Lower lobe of right lung (tissue), 2 donors: ENCODE measurements around the gene PTPN18. TPM values are rescaled to one million over a fixed set of nuclear protein-coding genes. Genes with fewer than 3 reads are reported as not detected.

Source experiments
- ATAC-seq, 2 donors: fragments of 200-7000 bp; cut with Tn5 transposase; one replicate each; pipeline ENCODE4 v1.9.1; 2020 to 2022; ENCODE audit warnings: mild to moderate bottlenecking in 2 of 2, moderate library complexity in 2 of 2
- DNase-seq: peaks from one replicate; pipeline ENCODE4 v3.0.0-alpha.2; 2020
- H3K27ac ChIP-seq: fragments of 200-600 bp; one replicate; pipeline ENCODE4 v1.8.0; 2022
- H3K27me3 ChIP-seq: fragments of 200-600 bp; one replicate; pipeline ENCODE4 v1.8.0; 2022; ENCODE audit warnings: low read depth
- H3K36me3 ChIP-seq: fragments of 200-600 bp; one replicate; pipeline ENCODE4 v1.8.0; 2022; ENCODE audit warnings: mild to moderate bottlenecking
- H3K4me1 ChIP-seq: fragments of 200-600 bp; one replicate; pipeline ENCODE4 v1.8.0; 2022
- H3K4me3 ChIP-seq: fragments of 200-600 bp; one replicate; pipeline ENCODE4 v1.8.0; 2022; ENCODE audit warnings: mild to moderate bottlenecking
- H3K9me3 ChIP-seq: fragments of 200-600 bp; one replicate; pipeline ENCODE4 v1.8.0; 2022
- intact Hi-C: fragments of 100-400 bp; cut with DNase I; formaldehyde crosslinking; loops from one replicate; pipeline ENCODE4 v1.11.0; 2022
- total RNA-seq: library from RNA; stranded (reverse); fragmentation: NEBNext Ultra II Directional; extraction: Animal tissue kit (Norgen Biotek cat#: 25700); gene quantifications from one replicate; pipeline ENCODE4 v1.2.1, GENCODE V29; 2021
- TF ChIP-seq, protein P1 (sequence below): fragments of 200-600 bp; IDR thresholded peaks from one replicate; pipeline ENCODE4 v1.8.0; 2022; ENCODE audit warnings: antibody characterized with exemption, mild to moderate bottlenecking
- donor health status: DM: no; HTN: yes; CAD: no; lungs with severe emphysema.

Gene PTPN18
- total RNA-seq, 1 donor from 2014 or later = 74.1 TPM

DNA sequence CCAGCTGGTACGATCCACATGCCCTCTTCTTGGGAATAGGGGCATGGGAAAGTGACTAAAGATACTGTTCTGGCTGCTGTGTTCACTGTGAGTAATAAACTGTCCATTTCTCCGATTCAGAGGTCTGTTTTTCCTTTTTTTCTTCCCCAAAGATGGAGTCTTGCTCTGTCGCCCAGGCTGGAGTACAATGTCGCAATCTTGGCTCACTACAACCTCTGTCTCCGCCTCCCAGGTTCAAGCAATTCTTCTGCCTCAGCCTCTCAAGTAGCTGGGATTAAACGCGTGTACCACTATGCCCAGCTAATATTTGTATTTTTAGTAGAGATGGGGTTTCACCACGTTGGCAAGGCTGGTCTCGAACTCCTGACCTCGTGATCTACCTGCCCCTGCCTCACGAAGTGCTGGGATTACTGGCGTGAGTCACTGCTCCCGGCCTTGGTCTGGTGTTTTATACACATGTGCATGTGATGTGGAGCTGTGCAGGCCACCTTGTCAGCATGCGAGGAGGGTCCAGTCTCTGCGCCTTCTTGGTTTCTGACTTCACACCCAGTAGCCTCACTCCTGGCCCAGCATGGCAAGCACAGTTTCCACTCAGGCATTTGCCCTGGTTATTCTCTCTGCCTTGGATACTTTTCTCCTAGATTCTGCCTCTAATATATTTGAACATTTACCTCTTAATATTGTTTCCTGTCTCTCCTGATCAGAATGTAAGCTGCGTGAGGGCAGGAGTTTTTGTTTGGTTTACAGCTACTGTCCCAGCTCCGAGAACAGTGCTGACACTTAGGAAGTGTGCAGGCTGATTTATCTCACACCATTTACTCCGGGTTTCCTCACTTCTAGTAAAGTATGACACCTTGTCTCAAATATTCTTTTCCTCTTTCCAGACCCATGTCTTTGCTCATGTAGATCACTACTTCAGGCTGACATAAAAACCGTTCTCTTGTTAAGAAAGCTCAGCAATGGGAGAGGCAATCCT is 19.7 kb downstream of the PTPN18 start:
- H3K4me1 ChIP-seq = peaks cover 50% of the 10 kb centered on the region
- ATAC-seq = no peak
- H3K9me3 ChIP-seq = no peaks in the 10 kb centered on the region
- no peak for DNase-seq
- intact Hi-C loops = no loop called here
- H3K27ac ChIP-seq = no peak overlapping the region
- H3K4me3 ChIP-seq = no peak overlapping the region
- no peaks in the 10 kb centered on the region for H3K27me3 ChIP-seq
- H3K36me3 ChIP-seq = peaks cover 9% of the 10 kb centered on the region
- TF ChIP-seq, protein P1, sequence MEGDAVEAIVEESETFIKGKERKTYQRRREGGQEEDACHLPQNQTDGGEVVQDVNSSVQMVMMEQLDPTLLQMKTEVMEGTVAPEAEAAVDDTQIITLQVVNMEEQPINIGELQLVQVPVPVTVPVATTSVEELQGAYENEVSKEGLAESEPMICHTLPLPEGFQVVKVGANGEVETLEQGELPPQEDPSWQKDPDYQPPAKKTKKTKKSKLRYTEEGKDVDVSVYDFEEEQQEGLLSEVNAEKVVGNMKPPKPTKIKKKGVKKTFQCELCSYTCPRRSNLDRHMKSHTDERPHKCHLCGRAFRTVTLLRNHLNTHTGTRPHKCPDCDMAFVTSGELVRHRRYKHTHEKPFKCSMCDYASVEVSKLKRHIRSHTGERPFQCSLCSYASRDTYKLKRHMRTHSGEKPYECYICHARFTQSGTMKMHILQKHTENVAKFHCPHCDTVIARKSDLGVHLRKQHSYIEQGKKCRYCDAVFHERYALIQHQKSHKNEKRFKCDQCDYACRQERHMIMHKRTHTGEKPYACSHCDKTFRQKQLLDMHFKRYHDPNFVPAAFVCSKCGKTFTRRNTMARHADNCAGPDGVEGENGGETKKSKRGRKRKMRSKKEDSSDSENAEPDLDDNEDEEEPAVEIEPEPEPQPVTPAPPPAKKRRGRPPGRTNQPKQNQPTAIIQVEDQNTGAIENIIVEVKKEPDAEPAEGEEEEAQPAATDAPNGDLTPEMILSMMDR = no peak

DNA sequence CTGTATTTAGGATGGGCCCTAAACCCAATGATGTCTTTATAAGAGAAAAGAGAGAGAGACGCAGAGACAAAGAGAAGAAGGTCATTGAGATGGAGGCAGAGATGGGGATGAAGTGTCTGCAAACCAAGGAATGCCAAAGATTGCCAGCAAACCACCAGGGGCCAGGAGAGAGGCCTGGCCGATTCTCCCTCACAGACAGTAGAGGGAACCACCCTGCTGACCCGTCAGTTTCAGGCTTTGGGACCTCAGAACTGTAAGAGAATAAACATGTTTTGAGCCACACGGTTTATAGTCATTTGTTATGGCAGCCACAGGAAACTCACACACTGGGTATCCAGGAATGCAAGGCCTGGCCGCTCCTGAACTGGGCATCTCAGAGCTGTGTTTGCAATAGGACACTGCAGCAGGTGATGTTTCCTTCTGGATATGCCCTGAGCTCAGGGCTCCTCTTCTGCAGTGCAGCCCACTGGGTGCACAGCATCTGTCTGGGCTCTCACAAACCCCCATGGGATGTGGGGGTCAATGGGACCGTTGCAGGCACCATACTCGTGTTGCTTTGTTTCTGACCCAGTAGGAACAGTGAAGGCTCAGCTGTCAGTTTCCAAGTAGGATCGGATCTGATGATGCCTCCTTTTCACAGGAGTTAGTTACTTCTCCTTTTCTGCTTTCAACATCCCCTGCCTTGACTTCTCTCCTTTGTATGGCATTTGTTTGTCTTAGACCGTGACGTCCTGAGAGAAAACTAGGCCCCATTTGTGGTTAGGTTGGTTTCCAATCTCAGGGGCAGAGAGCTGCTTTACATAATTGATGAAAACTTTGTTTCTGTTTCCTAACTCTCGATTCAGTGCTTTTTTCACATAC is 20.8 kb downstream of the PTPN18 start:
- DNase-seq = no peak
- Histone ChIP-seq H3K36me3 (peaks cover 12% of the 10 kb centered on the region), H3K27ac (no peak overlapping the region), H3K9me3 (no peaks in the 10 kb centered on the region), H3K27me3 (no peaks in the 10 kb centered on the region), H3K4me1 (peaks cover 39% of the 10 kb centered on the region), H3K4me3 (no peak overlapping the region)
- intact Hi-C loops = no loop called here
- no peak for ATAC-seq
- TF ChIP-seq, protein P1 = no peak

GRCh38 chr2:130377491-130377890 is 21.6 kb downstream of the PTPN18 start:
- no peak overlapping the region for H3K27ac ChIP-seq
- TF ChIP-seq, protein P1 = no peak
- H3K4me1 ChIP-seq = peaks cover 36% of the 10 kb centered on the region
- H3K4me3 ChIP-seq = no peak overlapping the region
- DNase-seq = no peak
- no peaks in the 10 kb centered on the region for H3K9me3 ChIP-seq
- H3K36me3 ChIP-seq = peaks cover 12% of the 10 kb centered on the region
- no peaks in the 10 kb centered on the region for H3K27me3 ChIP-seq
- intact Hi-C loops = no loop called here
- no peak for ATAC-seq

DNA sequence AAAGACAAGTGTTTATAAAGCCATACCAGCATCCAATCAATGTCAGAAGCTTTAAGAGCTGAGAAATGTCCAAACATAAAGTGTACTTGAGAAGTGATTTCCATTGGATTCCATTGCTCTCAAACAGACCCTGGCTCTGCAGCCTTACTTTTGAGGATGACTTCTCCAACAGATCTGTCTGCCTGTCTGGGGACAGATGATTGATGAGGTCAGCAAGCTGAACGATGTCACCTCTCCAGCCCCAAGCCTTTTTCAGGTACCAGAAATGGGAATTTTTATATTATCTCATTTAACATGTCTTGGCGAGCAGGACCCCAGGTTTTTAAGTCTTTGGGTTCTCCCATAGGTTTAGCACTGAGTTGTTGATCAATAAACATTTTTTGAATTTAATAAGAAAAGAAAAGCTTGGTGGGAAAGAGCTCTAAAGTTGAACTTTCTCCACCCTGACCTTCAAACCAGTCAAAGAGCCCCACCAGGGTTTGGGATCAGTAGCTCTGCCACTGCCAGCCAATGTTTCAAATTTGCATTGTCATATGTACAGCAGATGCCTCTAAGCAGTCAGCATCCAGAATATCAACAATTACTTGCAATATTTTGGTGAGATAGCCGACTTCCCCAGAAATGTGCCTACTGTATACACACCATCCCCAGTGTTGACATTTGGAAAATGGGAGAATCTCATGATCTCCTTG is 22.5 kb downstream of the PTPN18 start:
- peaks cover 12% of the 10 kb centered on the region for H3K36me3 ChIP-seq
- no peak for DNase-seq
- TF ChIP-seq, protein P1 = no peak
- ATAC-seq = no peak
- H3K27ac ChIP-seq = no peak overlapping the region
- H3K4me3 ChIP-seq = no peak overlapping the region
- intact Hi-C loops = no loop called here
- peaks cover 28% of the 10 kb centered on the region for H3K4me1 ChIP-seq
- H3K9me3 ChIP-seq = no peaks in the 10 kb centered on the region
- H3K27me3 ChIP-seq = no peaks in the 10 kb centered on the region

DNA sequence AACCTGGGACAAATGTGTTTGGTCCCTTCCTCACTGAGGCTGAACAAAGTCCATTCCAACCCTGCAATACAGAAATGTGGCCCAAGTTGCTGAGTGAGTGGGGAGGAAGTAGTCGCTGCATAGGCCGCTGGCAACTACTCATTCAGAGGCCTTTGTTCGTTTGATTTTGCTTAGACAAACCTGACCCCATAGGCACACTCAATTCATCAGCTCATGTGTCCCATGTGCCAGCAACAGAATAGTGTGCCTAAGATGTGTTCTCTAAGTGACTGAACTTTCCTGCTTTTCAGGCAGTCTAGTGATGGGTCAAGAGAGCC is 23.0 kb downstream of the PTPN18 start:
- Histone ChIP-seq H3K27me3 (no peaks in the 10 kb centered on the region), H3K36me3 (peaks cover 12% of the 10 kb centered on the region), H3K27ac (no peak overlapping the region), H3K9me3 (no peaks in the 10 kb centered on the region), H3K4me3 (no peak overlapping the region), H3K4me1 (peaks cover 23% of the 10 kb centered on the region)
- TF ChIP-seq, protein P1 = no peak
- no peak for ATAC-seq
- intact Hi-C loops = no loop called here
- DNase-seq = no peak
